HG03025 (cell line): ENCODE results near the gene HCST.
"Not testable (repeated sequence)": the region's sequence is repeated elsewhere in the genome, so short reads cannot be mapped to it uniquely, and the experiment has no call there.

Experiments
- ATAC-seq: cut with Tn5 transposase; IDR thresholded peaks from one replicate; pipeline ENCODE4 v1.9.1; 2021; ENCODE audit warnings: mild to moderate bottlenecking, moderate library complexity; ENCODE audit not compliant: unreplicated experiment, low FRiP score

Gene HCST

DNA sequence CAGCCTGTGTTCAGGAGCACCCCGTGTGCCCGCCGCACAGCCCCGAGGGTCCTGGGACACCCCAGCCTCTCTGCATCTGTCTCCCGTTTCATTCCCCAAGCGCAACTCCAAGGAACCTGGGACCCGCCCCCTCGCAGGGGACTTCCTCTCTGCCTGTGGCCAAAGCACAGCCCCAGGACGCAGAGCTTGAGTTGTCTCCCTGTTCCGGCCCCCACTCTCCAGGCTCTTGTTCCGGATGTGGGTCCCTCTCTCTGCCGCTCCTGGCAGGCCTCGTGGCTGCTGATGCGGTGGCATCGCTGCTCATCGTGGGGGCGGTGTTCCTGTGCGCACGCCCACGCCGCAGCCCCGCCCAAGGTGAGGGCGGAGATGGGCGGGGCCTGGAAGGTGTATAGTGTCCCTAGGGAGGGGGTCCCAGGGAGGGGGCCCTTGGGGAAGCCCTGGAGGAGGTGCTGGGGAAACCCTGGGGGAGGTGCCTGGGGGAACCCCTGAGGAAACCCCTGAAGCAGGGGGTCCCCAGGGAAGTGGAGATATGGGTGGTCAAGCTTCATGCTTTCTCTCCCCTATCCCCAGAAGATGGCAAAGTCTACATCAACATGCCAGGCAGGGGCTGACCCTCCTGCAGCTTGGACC is 1.3 kb downstream of the HCST start:
- ATAC-seq: peak; percentile 30

DNA sequence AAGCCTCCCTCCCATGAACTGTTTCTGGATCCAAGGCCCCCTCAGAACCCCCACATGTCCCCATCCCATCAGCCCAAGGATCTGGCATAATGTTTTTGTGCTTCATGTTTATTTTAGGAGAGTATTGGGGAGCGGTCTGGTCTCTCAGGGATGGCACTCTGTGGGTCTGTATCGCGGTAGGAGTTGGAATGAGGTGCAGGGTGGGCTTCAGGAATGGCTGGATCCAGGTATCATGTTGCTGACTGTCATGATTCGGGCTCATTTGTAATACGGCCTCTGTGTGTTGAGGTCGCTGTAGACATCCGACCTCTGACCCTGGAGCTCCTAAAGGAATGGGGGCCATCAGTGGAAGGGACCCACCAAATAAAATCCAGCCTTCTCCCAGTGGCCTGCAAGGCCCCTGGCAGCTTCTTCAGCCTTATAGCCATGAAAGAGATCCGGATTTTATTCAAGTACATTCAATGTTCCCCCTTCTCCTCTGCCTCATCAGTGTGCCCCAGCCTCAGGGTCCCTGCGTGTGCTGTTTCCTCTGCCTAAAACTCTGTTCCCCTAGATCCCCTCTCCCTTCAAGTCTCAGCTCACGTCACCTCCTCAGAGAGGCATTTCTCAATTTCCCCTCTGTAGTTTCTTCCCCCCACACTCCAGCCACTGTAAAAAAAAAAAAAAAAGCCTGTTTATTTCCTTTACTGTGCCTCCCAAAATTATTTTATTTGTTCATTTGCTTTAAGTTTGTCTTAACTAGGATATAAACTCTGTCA is 2.2 kb downstream of the HCST start:
- no peak for ATAC-seq

DNA sequence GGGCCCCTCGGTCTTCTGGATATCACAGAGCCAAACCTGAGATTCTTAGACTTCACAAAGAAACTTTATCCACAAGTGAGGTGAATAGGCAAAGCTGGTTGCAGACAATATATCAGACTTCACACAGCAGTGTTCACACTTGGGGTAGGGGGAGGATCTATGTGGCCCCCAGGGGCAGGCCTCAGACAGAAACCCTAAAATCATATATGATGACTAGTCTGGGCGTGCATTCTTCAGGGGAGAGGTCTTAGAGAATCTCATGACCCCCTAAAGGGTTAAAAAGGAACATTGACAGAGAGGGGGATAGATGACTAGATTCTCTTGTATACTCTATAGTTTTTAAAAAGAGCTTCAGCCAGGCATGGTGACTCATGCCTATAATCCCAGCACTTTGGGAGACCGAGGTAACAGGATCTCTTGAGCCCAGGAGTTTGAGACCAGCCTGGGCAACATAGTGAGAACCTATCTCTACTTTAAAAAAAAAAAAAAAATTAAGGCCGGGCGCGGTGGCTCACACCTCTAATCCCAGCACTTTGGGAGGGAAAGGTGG is 2.9 kb downstream of the HCST start:
- ATAC-seq: no peak

DNA sequence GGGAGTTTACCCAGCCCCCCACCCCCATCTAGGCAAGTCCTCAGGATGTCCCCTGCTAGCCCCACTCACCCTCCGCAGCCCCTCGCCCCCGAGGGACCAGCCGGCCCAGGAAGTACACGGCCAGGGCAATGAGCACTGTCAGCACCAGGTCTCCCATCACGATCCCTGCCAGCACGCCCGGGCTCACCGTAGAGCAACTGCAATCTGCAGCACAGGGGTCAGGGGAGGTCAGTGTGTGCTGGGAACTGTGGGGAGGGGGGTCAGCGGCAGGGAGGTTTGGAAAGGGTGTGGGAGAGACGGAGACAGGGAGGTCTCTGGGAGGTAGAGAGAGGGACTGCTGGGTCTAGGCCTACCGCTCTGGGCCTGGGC is 5.0 kb downstream of the HCST start:
- ATAC-seq: no peak

DNA sequence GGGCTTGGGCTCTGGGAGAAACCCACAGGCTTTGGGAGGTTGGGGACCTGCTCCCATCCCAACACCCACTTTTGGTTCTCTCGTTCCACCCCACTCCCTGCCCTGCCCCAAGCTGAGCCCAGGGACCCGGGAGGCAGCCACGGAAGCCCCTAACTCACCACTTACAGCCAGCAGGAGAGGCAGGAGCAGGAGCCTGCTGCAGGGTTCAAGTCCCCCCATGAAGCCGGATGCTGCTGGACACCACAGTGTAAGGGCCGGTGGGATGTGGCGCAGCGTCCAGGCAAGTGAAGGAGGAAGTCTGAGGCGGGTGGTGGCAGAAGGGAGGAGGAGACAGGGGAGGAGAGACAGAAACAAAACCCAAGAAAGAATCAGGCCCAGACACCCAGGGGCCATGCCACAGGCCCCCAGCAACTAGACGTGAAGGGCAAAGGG is 5.7 kb downstream of the HCST start, which contains the start of gene TYROBP:
Gene TYROBP, minus strand, starts transcription at position 286 of the 432 bp plus-strand sequence. Its CDS starts 67 bp downstream, at position 219.
- no peak for ATAC-seq

DNA sequence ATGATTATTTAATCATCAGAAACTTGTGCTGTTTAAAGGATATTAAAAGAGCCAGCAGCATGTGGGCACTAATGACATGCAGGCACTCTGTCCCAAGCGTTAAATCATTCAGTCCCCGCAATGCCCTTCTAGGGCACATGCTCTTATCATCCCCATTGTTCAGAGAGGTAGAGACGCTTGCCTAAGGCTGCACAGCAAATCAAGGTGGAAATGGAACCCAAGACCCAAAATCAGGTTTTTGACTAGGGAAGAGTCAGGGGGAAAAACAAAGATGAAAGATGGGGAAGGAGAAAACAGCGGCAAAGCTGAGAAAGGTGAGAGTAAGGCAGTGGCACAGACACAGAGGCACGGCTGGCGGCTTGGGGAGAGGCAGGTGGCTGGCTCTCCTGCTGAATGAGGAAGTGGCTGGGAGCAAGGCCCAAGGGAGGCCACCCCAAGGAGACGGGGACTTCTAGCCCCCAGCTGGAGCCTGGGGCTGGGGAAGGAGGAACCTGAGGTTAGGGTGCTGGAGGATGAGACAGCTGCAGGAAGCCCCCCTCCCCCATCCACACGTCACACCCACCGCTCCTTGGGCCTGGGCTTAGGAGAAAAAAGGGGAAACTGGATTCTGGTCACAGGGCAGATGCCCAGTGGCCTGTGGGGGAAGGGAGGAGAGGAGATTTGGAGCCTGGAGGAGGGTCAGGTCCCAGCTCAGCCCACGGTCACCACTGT is 6.8 kb downstream of the HCST start:
- no peak for ATAC-seq

- no peak for ATAC-seq
Observed at GRCh38 chr19:35909684-35910035, 7.3 kb downstream of the HCST start.

DNA sequence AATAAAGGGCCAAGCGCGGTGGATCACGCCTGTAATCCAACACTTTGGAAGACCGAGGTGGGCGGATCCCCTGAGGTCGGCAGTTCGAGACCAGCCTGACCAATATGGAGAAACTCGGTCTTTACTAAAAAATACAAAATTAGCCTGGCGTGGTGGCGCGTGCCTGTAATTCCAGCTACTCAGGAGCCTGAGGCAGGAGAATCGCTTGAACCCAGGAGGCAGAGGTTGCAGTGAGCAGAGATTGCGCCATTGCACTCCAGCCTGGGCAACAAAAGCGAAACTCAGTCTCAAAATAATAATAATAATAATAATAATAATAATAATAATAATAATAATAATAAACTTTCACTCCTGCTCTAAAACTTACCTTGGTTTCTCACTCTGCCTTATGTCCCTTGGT is 8.0 kb downstream of the HCST start:
- ATAC-seq: not testable (repeated sequence)

GRCh38 chr19:35911173-35911572 is 8.8 kb downstream of the HCST start:
- no peak for ATAC-seq

DNA sequence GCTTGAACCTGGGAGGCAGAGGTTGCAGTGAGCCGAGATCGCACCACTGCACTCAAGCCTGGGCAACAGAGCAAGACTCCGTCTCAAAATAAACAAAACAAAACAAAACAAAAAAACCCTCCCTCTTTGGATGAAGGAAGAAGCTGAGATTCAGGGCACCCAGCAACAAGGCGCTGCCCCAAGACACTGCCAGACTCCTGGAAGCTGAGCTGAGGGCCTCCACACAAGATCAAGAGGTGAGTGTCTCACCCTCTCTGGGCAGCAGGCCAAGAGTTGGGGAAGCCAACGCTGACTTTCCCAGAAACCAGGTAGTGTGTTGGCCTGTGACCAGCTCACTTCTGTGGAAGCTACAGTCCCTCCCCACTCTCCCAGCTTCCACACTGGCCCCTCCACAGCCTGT is 9.5 kb downstream of the HCST start:
- no peak for ATAC-seq

- ATAC-seq: no peak
Observed at GRCh38 chr19:35913589-35913988, 11.3 kb downstream of the HCST start.

GRCh38 chr19:35915443-35915842 is 13.1 kb downstream of the HCST start:
- ATAC-seq: no peak

GRCh38 chr19:35919306-35919705 is 17.0 kb downstream of the HCST start:
- ATAC-seq: no peak

DNA sequence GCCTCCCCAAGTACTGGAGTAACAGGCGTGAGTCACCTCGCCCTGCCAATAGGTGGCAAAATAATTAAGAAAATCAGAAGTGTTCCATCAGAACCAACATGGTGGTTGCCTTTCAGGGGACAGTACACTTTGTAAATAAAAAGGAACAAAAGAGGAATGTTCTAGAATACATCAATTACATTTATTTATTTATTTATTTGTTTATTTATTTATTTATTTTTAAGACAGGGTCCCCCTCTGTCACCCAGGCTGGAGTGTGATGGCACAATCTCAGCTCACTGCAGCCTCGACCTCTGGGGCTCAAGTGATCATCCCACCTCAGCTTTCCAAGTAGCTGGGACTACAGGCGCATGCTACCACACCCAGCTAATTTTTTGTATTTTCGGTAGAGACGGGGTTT is 18.7 kb downstream of the HCST start:
- no peak for ATAC-seq

- ATAC-seq: no peak
Observed at GRCh38 chr19:35925501-35925900, 23.2 kb downstream of the HCST start.

- ATAC-seq: no peak
Observed at GRCh38 chr19:35928507-35928906, 26.2 kb downstream of the HCST start.

DNA sequence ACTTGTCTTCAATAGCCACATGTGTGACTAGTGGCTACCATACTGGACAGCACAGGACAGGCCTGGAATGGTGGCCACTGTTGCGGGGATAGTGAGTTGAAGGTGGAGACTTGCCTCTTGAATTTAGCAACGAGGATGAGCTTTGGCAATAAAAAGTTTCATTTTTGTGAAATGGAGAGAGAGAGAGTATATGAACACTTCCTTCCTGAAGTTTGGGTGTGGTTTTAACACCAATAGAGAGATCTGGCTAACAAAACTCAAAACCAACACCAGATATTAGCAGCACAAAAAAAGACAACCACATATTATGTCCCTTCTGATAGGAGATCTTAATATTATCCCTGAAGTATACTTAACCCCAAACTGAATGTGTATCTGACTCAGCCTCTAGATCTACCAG is 27.5 kb downstream of the HCST start:
- ATAC-seq: no peak

DNA sequence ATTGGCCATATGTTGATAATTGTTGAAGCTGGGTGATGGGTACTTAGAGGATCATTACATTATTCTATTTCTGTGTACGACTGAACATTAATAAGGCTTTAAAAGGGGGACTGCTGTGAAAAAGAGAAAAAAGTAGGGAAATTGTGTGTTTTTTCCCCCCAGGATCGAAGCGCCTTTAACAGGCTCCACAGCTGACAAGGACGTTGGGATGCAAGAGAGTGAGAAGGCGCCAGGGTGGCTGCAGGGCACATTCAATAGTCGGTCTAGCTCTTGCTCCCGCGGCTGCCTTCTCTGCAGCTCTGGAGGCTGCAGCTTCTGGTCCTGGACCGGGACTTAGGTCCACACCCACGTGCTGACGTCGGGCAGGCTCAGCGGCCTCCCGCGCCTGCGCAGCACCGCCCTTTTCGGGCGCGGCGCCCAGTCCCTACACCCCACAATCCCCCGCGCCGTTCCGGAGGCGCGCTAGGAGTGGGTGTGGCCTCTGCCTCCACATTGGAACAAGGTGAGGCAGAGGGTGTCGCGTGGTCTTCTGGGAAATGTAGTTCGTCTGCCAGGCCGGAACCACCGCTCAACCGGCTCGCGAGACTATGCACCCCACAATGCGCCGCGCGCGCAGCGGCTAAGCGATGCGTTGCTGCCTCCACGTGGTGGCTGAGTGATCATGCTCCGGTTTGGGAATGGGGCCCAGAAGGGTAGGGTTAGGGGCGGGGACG is 29.0 kb downstream of the HCST start:
- peak; percentile 85 for ATAC-seq

- ATAC-seq: peak; percentile 5
Observed at GRCh38 chr19:35931874-35932202, 29.5 kb downstream of the HCST start.

DNA sequence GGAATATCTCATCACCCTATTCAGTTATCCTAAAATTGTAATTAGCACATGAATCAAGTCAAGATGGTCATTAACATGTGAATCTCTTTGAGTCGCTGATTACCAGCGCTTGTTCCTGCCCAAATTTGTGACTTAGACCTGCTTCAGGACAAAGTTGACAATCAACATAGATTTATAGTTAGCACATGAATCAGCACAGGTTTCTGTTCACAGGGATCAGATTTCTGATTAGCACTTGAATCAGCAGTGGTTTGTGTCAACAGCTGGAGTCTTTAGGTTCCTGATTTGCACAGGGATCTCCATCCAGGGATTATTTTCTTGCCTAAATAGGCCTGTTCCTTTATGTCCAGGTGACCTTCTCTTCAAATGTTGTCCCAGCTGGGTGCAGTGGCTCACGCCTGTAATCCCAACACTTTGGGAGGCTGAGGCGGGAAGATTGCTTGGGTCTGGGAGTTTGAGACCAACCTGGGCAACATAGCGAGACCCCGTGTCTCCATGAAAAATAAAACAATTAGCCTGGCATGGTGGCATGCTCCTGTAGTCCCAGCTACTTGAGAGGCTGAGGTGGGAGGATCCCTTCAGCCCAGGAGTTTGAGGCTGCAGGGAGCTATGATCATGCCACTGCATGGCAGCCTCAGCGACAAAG is 30.1 kb downstream of the HCST start:
- no peak for ATAC-seq
